Loucy (cell line): Measurements from ENCODE around the gene EXOG.

Experiments
- H2AFZ ChIP-seq: fragments of 200-600 bp; sonication (generic); 2 replicates; pipeline ENCODE4 v1.6.0; 2016; ENCODE audit warnings: antibody characterized with exemption, mild to moderate bottlenecking, low read length, moderate library complexity
- H3F3A ChIP-seq: fragments of 200-600 bp; 2 replicates; pipeline ENCODE4 v1.6.0; 2016; ENCODE audit warnings: antibody characterized with exemption, low read depth, mild to moderate bottlenecking
- H3K27me3 ChIP-seq: fragments of 200-600 bp; sonication (generic); 2 replicates; pipeline ENCODE4 v1.6.1; 2014; ENCODE audit warnings: low read length, mild to moderate bottlenecking; ENCODE audit not compliant: insufficient read depth, poor library complexity, severe bottlenecking
- H3K36me3 ChIP-seq: fragments of 200-600 bp; sonication (generic); 2 replicates; pipeline ENCODE4 v1.6.1; 2016; ENCODE audit warnings: low read length; ENCODE audit not compliant: insufficient read depth
- H3K4me1 ChIP-seq: fragments of 200-600 bp; sonication (generic); 2 replicates; pipeline ENCODE4 v1.5.1; 2014; ENCODE audit warnings: low read length, mild to moderate bottlenecking; ENCODE audit not compliant: insufficient read depth, poor library complexity, severe bottlenecking
- H3K4me2 ChIP-seq: fragments of 200-600 bp; sonication (generic); 2 replicates; pipeline ENCODE4 v1.6.0; 2014; ENCODE audit warnings: antibody characterized with exemption, low read length, low read depth, mild to moderate bottlenecking; ENCODE audit not compliant: poor library complexity, severe bottlenecking
- H3K4me3 ChIP-seq: fragments of 200-600 bp; sonication (generic); 2 replicates; pipeline ENCODE4 v1.5.1; 2014; ENCODE audit warnings: low read length, mild to moderate bottlenecking, mixed read lengths; ENCODE audit not compliant: poor library complexity, severe bottlenecking
- H3K79me2 ChIP-seq: fragments of 200-600 bp; sonication (generic); 2 replicates; pipeline ENCODE4 v1.6.1; 2014; ENCODE audit warnings: low read length; ENCODE audit not compliant: insufficient read depth
- H3K9ac ChIP-seq: fragments of 200-600 bp; sonication (generic); 2 replicates; pipeline ENCODE4 v1.6.0; 2014; ENCODE audit warnings: mild to moderate bottlenecking, low read depth, low read length, moderate library complexity; ENCODE audit not compliant: poor library complexity, severe bottlenecking
- H3K9me2 ChIP-seq: fragments of 200-600 bp; sonication (generic); replicated peaks from 2 replicates; pipeline ENCODE4 v1.6.1; 2016; ENCODE audit warnings: low read depth, low read length, mixed read lengths
- H3K9me3 ChIP-seq: fragments of 200-600 bp; sonication (generic); 2 replicates; pipeline ENCODE4 v1.6.1; 2014; ENCODE audit warnings: mild to moderate bottlenecking, antibody characterized with exemption, low read length, low read depth; ENCODE audit not compliant: insufficient read depth
- H4K20me1 ChIP-seq: fragments of 200-600 bp; sonication (generic); 2 replicates; pipeline ENCODE4 v1.6.0; 2014; ENCODE audit warnings: antibody characterized with exemption, low read length, mild to moderate bottlenecking; ENCODE audit not compliant: insufficient read depth, poor library complexity, severe bottlenecking
- EZH2phosphoT487 ChIP-seq: fragments of 200-600 bp; IDR thresholded peaks from 2 replicates; pipeline ENCODE4 v1.6.1; 2018; ENCODE audit warnings: antibody characterized with exemption, mild to moderate bottlenecking, moderate library complexity, borderline replicate concordance
- TF ChIP-seq, protein P1 (sequence below): fragments of 200-600 bp; sonication (generic); conservative IDR thresholded peaks from 2 replicates; pipeline ENCODE4 v1.5.1; 2014; ENCODE audit warnings: mild to moderate bottlenecking, antibody characterized with exemption, low read length

Gene EXOG, protein sequence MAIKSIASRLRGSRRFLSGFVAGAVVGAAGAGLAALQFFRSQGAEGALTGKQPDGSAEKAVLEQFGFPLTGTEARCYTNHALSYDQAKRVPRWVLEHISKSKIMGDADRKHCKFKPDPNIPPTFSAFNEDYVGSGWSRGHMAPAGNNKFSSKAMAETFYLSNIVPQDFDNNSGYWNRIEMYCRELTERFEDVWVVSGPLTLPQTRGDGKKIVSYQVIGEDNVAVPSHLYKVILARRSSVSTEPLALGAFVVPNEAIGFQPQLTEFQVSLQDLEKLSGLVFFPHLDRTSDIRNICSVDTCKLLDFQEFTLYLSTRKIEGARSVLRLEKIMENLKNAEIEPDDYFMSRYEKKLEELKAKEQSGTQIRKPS

DNA sequence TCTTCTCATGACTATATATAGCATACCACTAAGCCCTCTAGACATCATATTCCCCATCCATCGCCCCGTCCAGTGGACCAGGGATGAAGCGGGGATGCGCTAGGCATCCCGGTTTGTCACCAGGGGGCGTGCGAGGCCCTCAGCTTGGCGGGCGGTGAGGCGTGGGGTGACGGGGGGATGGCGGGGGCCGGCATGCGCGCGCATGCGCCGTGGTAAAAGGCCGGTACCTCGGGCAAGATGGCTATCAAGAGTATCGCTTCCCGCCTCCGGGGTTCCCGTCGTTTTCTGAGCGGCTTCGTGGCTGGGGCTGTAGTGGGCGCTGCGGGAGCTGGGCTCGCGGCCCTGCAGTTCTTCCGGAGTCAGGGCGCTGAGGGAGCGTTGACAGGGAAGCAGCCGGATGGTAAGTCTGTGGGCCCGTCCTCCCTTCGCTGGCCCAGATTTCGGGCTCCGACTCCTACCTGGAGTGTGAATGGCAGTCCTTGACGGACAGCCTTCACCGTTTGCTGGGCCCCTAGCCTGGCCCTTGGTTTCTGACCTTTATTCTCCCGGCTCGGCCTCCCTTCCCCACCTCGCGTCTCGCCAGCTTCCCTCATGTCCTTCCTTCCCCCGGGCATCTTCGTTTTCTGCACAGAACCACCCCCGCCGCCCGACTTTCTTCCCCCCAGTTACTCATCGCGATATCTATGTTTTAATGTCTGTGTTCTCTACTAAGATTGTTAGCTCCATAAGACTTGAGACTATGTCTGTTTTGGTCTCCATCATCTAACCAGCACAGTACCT lies at the start of gene EXOG:
Gene EXOG, plus strand, starts transcription at position 210 of the 780 bp plus-strand sequence. Its CDS starts 28 bp downstream, at position 238.
- no peak for TF ChIP-seq EZH2phosphoT487
- TF ChIP-seq, protein P1, sequence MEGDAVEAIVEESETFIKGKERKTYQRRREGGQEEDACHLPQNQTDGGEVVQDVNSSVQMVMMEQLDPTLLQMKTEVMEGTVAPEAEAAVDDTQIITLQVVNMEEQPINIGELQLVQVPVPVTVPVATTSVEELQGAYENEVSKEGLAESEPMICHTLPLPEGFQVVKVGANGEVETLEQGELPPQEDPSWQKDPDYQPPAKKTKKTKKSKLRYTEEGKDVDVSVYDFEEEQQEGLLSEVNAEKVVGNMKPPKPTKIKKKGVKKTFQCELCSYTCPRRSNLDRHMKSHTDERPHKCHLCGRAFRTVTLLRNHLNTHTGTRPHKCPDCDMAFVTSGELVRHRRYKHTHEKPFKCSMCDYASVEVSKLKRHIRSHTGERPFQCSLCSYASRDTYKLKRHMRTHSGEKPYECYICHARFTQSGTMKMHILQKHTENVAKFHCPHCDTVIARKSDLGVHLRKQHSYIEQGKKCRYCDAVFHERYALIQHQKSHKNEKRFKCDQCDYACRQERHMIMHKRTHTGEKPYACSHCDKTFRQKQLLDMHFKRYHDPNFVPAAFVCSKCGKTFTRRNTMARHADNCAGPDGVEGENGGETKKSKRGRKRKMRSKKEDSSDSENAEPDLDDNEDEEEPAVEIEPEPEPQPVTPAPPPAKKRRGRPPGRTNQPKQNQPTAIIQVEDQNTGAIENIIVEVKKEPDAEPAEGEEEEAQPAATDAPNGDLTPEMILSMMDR, result peak; percentile 87
- Histone ChIP-seq H3K79me2 (peaks cover 25% of the 10 kb centered on the region), H3K9ac (peak within 1 kb of the TSS; percentile 90), H3K4me2 (peak within 1 kb of the TSS; percentile 93), H3F3A (no peaks in the 10 kb centered on the region), H3K4me3 (peak within 1 kb of the TSS; percentile 96), H3K36me3 (peaks cover 3% of the 10 kb centered on the region; the same call in 1 of the 2 replicates), H3K4me1 (peaks cover 31% of the 10 kb centered on the region), H4K20me1 (peaks cover 3% of the 10 kb centered on the region), H2AFZ (peak within 1 kb of the TSS; percentile 96), H3K9me2 (no peaks in the 10 kb centered on the region), H3K27me3 (no peaks in the 10 kb centered on the region), H3K9me3 (no peaks in the 10 kb centered on the region)

DNA sequence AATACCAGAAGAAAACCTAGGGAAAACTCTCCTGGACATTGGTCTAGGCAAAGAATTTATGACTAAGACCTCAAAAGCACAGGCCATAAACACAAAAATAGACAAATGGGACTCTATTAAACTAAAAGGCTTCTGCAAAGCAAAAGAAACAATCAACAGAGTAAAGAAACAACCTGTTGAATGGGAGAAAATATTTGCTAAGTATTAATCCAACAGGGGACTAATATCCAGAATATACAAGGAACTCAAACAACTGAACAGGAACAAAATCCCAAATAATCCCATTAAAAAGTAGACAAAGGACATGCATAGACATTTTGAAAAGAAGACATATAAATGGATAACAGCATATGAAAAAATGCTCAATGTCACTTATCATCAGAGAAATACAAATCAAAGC lies 49.3 kb upstream of the EXOG start:
- Histone ChIP-seq H3K4me2 (no peak overlapping the region), H3K79me2 (no peaks in the 10 kb centered on the region), H3K9ac (no peak overlapping the region), H3K27me3 (no peaks in the 10 kb centered on the region), H2AFZ (no peak overlapping the region), H3F3A (no peaks in the 10 kb centered on the region), H3K9me2 (no peaks in the 10 kb centered on the region), H3K4me1 (no peaks in the 10 kb centered on the region), H3K4me3 (no peak overlapping the region), H3K9me3 (no peaks in the 10 kb centered on the region; the same call in 1 of the 2 replicates), H3K36me3 (no peaks in the 10 kb centered on the region), H4K20me1 (no peaks in the 10 kb centered on the region)
- TF ChIP-seq, protein P1, result no peak
- no peak for TF ChIP-seq EZH2phosphoT487

DNA sequence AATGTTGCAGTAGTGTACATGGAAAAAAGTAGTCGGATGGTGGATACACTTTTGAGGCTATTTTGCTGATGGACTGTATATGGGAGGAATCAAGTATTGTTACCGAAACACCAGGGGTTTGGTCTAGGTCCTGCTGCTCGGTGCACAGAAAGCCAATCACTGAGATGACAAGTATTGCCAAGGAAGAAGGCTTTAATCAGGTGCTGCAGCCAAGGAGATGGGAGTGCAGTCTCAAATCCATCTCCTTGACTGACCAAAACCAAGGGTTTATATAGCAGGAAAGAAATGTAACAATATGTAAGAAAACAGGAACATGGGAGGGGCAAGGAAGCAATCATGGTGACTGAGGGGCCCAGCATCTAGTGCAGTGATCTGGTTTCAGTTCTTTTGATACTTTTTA lies 45.3 kb upstream of the EXOG start:
- Histone ChIP-seq H3K4me2 (no peak overlapping the region), H3F3A (no peaks in the 10 kb centered on the region), H3K79me2 (peaks cover 15% of the 10 kb centered on the region), H2AFZ (no peak overlapping the region), H4K20me1 (peaks cover 2% of the 10 kb centered on the region), H3K9ac (no peak overlapping the region), H3K4me1 (peaks cover 7% of the 10 kb centered on the region), H3K9me2 (no peaks in the 10 kb centered on the region), H3K4me3 (no peak overlapping the region), H3K27me3 (peaks cover 20% of the 10 kb centered on the region), H3K36me3 (no peaks in the 10 kb centered on the region), H3K9me3 (no peaks in the 10 kb centered on the region; the same call in 1 of the 2 replicates)
- TF ChIP-seq EZH2phosphoT487, result no peak
- TF ChIP-seq, protein P1, result no peak
